AG09309 (cell line): ENCODE measurements around the gene FGF12.

Experiments
- DNase-seq: peaks from one replicate; pipeline ENCODE4 v3.0.0-alpha.2; 2010; ENCODE audit warnings: low read depth
- H3K4me3 ChIP-seq: 2 replicates; pipeline ENCODE4 v1.5.1; 2011; ENCODE audit warnings: mild to moderate bottlenecking, low read depth, low read length, moderate library complexity; ENCODE audit not compliant: control insufficient read depth
- TF ChIP-seq, protein P1 (sequence below): IDR thresholded peaks from 2 replicates; pipeline ENCODE4 v1.5.1; 2011; ENCODE audit warnings: mild to moderate bottlenecking, low read depth, low read length, inconsistent platforms; ENCODE audit not compliant: insufficient read depth, control insufficient read depth; ENCODE audit errors: missing control alignments

Gene FGF12

DNA sequence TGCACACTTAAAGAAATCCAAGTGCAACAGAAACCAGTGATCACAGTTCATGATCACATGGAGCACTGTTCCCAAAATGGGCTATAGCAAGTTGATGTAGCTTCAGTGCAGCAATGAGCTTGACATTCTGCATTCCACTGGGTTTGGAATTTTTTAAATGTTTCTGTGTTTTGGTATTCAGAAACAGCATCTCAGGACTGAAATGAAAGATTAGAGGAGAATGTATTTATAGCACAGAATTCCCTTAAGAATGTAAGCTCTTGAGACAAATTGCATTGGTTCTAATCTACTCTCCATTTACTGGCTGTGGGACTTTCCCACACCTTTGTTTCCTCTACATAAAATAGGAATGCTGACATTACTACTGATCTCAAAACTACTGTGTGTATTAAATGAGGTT, 162.7 kb downstream of the FGF12 start:
- no peak for DNase-seq
- H3K4me3 ChIP-seq = no peak overlapping the region
- TF ChIP-seq, protein P1, sequence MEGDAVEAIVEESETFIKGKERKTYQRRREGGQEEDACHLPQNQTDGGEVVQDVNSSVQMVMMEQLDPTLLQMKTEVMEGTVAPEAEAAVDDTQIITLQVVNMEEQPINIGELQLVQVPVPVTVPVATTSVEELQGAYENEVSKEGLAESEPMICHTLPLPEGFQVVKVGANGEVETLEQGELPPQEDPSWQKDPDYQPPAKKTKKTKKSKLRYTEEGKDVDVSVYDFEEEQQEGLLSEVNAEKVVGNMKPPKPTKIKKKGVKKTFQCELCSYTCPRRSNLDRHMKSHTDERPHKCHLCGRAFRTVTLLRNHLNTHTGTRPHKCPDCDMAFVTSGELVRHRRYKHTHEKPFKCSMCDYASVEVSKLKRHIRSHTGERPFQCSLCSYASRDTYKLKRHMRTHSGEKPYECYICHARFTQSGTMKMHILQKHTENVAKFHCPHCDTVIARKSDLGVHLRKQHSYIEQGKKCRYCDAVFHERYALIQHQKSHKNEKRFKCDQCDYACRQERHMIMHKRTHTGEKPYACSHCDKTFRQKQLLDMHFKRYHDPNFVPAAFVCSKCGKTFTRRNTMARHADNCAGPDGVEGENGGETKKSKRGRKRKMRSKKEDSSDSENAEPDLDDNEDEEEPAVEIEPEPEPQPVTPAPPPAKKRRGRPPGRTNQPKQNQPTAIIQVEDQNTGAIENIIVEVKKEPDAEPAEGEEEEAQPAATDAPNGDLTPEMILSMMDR = no peak

DNA sequence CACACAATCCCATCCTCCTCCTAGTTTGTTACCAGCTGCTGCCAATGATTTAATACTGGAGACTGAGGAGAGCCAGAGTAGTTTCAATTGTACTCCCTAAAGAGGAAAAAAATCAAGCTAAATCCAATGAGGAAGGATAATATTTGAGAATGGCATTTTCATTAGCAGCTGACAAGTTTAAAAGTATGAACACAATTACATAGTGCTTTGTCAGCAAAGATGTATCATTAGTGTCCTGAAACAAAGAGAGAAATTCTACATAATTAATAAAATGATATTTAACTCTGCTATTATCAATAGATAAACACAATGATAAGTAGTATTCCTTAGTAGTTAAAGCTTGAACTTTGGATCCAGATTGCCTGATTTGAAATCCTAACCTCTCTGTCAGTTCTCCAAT, 163.9 kb downstream of the FGF12 start:
- H3K4me3 ChIP-seq = no peak overlapping the region
- TF ChIP-seq, protein P1 = no peak
- DNase-seq = no peak

DNA sequence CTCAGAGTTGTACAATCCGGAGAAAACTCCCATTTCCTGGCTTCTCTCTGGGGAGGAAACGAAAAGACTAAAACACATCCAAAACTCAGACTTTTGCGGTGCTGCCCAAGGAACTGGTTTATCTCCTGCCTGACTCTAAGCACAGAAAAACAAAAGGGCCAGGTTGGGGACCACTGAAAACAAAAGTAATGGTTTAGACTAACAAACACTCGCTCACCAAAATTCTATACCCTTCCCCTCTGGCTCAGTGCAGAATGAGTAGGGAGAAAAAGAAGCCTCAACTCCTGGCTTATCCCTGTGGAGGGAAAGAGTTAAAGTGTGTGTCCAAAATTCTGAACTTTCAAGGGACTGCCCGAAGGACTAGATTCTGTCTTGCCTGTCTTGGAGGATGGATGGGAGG, 173.6 kb downstream of the FGF12 start:
- no peak overlapping the region for H3K4me3 ChIP-seq
- DNase-seq = no peak
- TF ChIP-seq, protein P1 = no peak

DNA sequence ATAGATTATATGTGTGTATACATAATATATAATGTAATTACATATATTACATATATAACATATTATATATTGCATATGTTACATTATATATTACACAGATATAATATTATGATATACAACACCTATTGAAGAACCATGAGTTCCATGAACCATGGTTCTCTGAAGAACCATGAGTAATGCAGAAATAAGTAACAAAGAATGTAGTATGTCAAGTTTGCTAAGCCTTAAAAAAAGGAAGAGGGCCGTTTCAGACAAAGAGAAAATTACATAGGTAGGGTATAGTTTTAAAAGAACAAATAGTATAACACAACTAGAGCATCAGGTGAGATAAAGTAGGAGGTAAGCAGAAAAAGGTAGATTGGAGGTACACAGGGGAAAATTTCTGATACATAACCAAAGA, 177.0 kb downstream of the FGF12 start:
- TF ChIP-seq, protein P1 = no peak
- DNase-seq = no peak
- no peak overlapping the region for H3K4me3 ChIP-seq

DNA sequence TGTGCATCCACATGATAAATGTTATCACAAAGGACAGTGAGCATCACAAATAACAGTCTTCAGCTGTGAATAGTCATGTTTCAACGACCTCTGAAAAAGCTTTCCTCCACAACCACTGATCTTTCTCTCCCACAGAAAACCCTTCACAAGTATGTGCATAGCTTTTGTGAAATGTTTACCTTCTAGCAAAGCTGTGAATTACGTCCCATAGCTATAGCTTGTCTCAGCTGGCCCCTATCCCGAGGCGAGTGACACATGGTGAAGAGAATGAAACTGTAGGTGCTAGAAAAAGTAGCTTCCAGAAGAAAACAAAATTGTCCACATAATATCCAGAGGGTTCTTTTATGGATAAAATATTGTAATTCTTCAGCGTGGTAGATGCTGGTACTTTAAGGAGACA, 182.0 kb downstream of the FGF12 start:
- no peak overlapping the region for H3K4me3 ChIP-seq

DNA sequence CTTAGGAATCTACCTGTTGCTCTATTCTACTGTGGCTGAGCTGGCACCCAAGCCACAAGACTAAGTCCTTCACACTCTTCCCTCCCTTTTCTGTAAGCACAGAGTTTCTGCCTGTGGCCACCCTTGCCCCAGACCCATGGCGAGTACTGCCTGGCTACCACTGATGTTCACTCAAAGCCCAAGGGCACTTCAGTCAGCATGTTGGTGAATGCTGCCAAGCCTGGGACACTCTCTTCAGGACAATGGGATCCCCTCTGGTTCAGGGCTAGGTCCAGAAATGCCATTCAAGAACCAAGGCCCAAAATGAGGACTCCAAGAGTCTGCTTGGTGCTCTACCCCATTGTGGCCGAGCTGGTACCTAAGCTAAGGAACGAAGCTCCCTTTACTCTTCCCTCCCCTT, 184.2 kb downstream of the FGF12 start:
- DNase-seq = no peak
- TF ChIP-seq, protein P1 = no peak
- H3K4me3 ChIP-seq = no peak overlapping the region

More for the DNA sequence above, 182.0 kb downstream of the FGF12 start:
- no peak for DNase-seq
- TF ChIP-seq, protein P1 = no peak

DNA sequence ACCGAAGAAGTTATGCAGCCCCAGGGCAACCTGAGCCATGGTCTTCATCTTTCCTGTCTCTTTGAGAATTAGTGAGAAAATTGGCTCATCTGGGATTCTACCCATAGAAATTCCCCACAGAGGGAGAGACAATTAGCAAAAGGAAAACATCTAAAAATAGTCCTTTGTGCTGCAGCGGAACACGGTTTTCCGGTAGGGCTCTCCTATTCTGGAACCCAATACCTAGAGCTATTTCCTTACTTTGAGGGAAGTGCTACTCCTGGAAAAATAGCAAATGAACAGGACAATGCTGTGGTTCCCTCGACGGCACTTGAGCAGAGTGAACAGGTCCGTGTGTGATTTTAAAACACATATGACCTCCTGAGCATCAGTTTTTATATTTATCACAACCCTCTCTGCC, 210.5 kb downstream of the FGF12 start:
- H3K4me3 ChIP-seq = no peak overlapping the region
- no peak for DNase-seq
- TF ChIP-seq, protein P1 = no peak
